Stimulated activated CD4-positive, alpha-beta T cell treated with anti-CD3 and anti-CD28 coated beads, Interleukin-15, amount 100 ng/mL, for 48 hours (primary cell): ENCODE results near the gene SEMA4B.
"Not testable (repeated sequence)": the region's sequence is repeated elsewhere in the genome, so short reads cannot be mapped to it uniquely, and the experiment has no call there.

ENCODE experiments used
- DNase-seq, 2 donors: peaks; one replicate each; pipeline ENCODE4 v3.0.0-alpha.2; 2020; ENCODE audit warnings: low read depth in 2 of 2

SEMA4B gene

GRCh38 chr15:90181776-90182175, 19.4 kb upstream of the SEMA4B start:
- DNase-seq = no peak

DNA sequence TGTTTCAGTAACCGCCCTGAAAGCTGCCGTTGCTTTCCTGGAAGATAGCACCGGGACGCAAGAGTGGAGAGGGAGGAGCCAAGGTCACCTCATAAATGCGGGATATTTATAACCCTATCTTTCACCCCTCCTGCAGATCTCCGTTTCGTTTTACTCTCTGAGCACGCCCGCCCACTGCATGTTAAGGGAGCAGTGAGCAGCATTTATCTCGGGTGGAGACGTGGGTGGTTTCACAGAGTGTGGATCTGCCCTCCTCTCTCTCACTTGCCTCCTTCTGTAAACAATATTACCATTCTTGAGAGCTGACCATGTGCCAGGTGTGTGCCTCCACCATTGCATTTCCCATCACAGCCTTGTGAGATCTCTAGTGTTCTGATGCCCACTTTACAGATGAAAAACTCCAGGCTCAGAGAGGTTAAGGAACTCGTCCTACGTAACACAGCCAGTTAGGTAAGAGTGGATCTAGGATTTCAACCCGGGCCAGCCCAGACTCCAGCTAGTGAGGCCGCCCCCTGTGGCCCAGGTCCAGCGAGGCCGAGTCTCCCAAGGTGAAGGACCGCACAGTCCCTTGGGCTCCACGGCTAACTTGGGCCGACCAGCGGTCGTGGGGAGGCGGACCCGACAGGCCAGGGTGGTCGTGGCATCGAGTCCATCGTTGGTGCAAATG, 16.9 kb upstream of the SEMA4B start:
- DNase-seq = peak in 1 of 2 donors; percentile 32

GRCh38 chr15:90184786-90185704, 16.1 kb upstream of the SEMA4B start:
- DNase-seq = no peak

GRCh38 chr15:90187257-90187868, 13.8 kb upstream of the SEMA4B start:
- no peak for DNase-seq

DNA sequence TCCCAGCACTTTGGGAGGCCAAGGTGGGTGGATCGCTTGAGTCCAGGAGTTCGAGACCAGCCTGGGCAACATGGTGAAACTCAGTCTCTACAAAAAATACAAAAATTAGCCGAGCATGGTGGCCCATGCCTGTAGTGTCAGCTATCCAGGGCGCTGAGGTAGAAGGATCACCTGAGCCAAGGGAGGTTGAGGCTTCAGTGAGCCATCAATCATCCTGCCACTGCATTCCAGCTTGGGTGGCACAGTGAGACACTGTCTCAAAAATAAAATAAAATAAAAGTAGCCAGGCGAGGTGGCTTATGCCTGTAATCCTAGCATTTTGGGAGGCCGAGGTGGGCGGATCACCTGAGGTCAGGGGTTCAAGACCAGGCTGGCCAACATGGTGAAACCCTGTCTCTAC, 13.1 kb upstream of the SEMA4B start:
- DNase-seq = not testable (repeated sequence)

GRCh38 chr15:90188914-90189748, 12.0 kb upstream of the SEMA4B start:
- DNase-seq = no peak

DNA sequence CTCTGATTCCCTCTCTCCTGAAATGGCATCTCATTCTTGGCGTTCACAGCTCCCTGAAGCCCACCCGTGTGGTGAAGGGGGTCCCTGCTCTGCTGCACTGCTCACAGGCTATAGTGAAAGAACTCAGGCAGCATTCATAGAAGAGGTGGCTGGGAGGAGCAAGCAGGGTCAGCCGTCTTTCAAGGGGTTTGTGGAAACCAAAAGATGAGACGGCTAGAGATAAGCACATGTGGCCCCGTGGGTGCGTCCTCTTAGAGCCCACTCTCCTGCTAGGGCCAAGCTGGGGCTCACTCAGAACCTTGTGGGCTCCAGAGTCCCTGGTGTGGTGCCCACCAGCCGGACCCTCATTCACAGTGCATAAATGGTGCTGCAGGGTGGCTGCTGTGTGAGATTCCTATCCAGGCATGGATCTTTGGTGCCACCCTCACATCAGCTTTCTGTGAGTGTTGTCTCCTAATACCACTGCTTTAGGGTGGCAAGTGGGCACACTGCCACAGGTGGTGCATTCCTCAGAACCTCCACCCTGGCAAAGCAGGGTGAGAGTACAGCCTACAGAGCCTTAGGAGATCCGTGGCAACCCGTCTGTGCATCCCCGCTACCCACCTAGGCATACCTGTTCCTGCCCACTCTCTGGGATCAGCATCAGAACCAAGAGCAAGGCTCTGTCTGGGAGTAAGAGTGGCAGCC, 11.2 kb upstream of the SEMA4B start:
- DNase-seq = no peak

- DNase-seq = no peak
Observed at GRCh38 chr15:90190606-90191343, 10.4 kb upstream of the SEMA4B start.

DNA sequence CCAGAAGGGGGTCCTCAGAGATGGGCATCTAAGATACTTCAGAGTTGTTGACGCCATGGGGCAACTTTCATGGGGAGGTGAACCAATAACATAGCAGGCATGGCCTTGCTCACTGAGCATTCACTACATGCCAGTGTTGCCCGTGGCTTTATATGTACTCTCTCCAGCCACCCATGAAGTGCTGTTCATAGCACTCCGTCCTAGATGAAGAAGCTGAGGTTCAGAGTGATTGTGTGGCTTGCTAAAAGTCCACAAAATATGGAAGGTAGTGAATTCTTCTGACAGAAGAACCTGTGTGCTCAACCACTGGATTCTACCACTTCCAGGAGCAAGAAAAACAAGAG, 9.8 kb upstream of the SEMA4B start:
- no peak for DNase-seq

DNA sequence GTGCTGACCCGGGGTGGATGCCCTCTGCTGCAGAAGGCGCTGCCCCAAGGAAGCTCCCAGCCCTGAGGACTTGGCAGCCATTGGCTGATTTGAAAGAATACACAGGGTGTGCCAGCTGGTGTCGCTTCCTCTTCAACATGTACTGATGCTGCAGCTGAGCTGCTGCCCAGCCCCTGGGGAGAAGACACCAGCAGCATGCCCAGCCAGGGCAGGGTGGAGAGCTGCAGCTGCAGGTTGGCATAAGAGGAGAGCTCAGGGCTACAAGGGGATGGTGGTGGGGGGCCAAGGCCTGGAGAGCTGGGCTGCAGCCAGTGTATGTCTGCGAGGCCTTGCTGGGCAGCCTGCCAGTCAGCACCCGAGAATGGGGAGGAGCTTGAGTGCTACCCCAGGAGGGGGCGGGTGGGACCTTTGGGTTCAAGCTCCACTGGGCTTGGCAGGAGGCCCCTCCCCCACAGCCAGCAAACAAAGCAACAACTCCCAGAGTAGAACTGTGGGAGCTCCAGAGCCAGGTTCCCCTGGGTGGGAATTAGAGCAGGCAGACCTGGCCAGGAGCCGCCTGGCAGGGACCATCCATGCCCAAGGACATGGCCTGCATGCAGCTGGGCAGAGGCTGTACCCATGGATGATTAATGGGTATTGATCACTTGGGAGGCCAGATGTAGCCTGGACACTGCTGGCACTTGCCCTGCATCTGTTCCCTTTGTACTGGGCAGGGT, 9.2 kb upstream of the SEMA4B start:
- DNase-seq = no peak

- no peak for DNase-seq
Observed at GRCh38 chr15:90192961-90193786, 8.0 kb upstream of the SEMA4B start.

- no peak for DNase-seq
Observed at GRCh38 chr15:90194655-90195054, 6.5 kb upstream of the SEMA4B start.

DNA sequence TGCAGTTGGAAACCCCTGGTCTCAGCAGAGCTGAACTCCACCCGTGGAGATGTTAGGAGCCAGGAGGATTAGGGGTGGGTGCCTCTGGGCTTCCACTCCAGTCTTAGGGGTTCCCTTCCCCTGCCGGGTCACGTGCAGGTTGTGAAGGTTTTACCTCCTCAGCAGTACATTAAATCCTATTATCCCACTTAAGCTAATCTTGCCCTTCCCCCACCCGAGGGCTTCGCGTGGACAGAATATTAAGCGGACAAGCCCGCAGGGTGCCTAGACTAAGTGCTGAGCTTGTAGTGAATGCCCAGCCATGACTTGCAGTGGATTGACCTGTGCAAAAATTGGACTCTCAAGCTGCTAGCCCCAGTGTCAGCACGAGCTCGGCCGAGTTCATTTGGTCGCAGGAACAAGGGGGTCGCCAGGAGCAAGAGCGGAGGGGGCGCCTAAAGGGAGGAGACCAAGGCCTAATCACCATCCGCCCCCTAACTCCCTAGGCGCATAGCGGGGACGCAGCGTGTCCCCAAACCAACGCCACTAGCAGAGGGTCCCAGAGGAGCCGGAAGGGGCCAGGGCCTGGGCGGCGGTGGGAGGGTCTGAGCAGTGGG, 498 bp upstream of the SEMA4B start:
- DNase-seq = no peak

DNA sequence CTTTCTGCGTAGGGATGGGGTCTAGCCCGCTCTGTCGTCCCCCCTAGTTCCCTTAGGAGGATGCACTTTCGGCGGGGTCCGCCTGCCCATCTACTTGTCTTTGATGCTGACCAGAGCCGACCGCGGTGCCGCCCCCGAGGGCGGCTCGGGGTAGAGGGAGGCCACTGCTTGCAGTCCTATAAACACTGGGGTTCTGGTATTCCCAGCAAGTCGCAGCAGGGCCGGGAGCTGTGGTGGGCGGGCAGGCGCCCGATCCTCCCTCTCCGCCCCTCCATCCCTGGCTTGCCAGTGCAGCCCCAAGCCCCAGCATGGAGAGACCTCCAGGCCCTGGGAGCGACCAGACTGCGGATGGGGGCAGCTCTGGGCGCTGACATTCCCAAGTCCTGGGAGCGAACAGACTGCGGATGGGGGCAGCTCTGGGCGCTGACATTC, 830 bp downstream of the SEMA4B start:
- DNase-seq = no peak

GRCh38 chr15:90202929-90203328, 1.8 kb downstream of the SEMA4B start:
- no peak for DNase-seq

DNA sequence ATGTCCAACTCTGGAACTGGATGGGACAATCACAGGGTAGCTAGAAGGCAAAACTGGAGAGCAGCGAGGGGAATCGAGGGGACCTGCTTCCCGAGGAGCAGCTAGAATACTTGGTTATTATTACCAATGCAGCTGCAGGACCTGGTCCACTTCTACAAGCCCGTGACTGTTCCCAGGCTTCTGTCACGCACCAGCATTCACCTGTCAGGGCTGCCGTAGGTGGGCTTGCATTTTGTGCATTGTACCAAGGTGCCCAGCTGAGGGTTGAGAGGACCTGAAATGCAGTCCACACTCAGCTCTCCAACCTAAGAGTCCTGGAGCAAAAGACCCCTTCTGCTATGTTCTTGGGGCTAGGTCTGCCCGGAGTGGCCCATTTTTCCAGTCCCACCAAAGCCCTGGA, 2.3 kb downstream of the SEMA4B start:
- no peak for DNase-seq

DNA sequence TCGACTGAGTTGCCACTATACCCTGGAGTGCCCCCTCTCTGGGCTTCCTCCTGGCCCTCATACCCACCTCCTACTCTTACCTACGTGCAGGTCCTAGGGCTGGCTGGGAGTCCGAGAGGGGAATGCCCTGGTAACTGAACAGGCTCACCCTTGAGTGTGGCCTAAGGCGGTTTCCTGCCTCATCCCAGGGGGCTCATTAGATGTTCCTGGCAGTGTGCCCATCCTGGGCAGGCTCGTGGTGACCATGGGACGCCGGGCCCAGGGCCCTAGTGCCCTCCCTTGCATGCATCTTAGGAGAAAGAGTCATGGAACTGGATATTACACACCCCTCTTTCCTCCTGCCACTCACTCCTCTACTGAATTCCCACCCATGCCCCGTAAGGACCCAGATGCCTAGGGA, 2.8 kb downstream of the SEMA4B start:
- DNase-seq = no peak

- no peak for DNase-seq
Observed at GRCh38 chr15:90205050-90205848, 4.1 kb downstream of the SEMA4B start.
